Suppressor macrophage (primary cell): ENCODE results near the gene FFAR1.

Experiments
- DNase-seq, 4 experiments: peaks; one replicate each; pipeline ENCODE4 v3.0.0-alpha.2; 2020 to 2022
- total RNA-seq, 17 experiments: gene quantifications; one replicate each; lab custom pipeline; 2026; ENCODE audit warnings: mixed read lengths in 6 of 17, inconsistent platforms in 3 of 17; lab: John Stamatoyannopoulos, UW

Gene FFAR1, protein sequence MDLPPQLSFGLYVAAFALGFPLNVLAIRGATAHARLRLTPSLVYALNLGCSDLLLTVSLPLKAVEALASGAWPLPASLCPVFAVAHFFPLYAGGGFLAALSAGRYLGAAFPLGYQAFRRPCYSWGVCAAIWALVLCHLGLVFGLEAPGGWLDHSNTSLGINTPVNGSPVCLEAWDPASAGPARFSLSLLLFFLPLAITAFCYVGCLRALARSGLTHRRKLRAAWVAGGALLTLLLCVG (N-terminal part only)
- 0.05 to 1.9 (median 0.18) reads per million in 17 experiments for total RNA-seq

DNA sequence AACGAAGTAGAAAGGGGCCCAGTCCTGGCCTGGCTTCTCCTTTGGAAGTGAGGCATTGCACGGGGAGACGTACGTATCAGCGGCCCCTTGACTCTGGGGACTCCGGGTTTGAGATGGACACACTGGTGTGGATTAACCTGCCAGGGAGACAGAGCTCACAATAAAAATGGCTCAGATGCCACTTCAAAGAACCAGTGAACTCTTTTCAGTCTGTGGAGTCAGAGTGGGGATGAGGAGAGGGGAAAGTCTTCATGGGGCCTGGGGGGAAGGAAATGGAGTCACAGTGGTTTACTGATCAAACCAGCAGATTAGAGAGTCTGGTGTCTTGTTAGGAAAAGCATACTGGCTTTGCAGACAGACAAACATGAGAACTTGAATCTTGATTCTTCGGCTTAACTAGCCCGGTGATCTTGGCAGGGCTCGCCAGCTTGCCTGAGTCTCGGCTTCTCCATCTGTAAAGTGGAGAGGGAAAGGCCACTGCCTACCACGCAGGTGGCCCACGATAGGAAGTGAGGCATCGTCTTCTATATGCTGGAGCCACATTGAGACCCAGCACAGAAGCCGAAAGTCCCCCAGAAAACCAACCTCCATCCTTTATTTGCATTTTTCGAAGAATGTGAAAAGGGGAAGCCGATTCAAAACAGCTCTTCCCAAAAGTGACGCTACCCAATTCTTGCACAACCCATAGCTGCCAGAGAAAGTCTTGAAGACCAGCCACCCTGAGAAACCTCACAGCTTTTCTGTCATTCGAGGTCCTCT is at the start of gene FFAR1:
Gene FFAR1, plus strand, starts transcription at position 732 of the 759 bp plus-strand sequence. CDS start 3,650 bp downstream, outside the sequence.
- peak; percentile 86 to 93 (median 89) for DNase-seq

DNA sequence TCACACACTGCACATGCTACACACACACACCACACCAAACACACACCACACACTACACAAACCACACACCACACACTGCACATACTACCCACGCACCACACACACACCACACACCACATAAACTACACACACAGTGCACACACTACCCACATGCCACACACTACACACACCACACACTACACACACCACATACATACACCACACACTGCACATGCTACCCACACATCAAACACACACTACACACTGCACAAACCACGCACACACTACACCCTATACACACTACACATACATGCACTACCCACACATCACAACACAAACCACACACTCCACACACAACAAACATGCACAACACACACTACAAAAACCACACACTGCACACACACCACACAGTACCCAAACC is 49.8 kb upstream of the FFAR1 start:
- no peak for DNase-seq

DNA sequence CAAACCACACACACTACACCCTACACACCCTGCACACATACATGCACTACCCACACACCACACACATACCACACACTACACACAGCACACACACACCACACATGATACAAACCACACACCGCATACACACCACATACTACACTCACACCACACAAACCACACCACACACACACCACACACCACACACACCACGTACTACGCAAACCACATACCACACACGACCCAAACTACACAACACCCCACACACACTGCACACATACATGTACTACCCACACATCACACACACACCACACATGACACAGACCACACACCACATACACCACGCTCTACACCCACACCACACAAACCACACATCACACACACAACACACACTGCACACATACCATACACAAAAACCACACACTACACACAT is 49.1 kb upstream of the FFAR1 start:
- DNase-seq: no peak

DNA sequence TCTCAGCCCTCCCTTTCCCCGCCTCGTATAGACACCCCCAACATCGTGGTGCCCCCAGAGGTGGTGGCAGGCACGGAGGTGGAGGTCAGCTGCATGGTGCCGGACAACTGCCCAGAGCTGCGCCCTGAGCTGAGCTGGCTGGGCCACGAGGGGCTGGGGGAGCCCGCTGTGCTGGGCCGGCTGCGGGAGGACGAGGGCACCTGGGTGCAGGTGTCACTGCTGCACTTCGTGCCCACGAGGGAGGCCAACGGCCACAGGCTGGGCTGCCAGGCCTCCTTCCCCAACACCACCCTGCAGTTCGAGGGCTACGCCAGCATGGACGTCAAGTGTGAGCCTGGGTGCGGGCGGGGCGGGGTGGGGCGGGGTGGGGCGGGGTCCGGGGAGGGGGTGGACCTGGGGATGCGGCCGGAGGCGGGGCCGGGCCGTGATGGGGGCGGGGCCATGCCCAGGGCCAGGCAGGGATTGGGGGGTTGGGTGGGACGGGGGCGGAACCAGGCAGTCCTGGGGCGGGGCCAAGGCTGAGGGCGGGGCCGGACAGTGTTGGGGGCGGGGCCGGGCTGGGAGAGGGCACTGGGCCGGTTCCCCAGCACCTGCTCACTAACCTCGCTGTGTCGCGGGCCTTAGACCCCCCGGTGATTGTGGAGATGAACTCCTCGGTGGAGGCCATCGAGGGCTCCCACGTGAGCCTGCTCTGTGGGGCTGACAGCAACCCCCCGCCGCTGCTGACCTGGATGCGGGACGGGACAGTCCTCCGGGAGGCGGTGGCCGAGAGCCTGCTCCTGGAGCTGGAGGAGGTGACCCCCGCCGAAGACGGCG is 48.0 kb upstream of the FFAR1 start:
- DNase-seq: no peak

DNA sequence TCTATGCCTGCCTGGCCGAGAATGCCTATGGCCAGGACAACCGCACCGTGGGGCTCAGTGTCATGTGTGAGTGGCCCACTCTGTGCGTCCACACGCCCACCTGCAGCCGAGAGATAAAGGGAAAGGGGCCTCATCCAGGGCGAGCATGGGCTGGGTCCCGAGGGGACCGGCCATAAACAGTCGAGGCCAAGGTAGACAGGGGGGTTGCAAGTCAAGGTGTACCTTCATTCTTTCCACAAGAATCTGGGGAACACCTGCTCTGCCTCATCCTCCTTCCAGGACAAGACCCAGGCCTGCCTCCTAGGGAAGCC is 47.4 kb upstream of the FFAR1 start:
- DNase-seq: no peak

DNA sequence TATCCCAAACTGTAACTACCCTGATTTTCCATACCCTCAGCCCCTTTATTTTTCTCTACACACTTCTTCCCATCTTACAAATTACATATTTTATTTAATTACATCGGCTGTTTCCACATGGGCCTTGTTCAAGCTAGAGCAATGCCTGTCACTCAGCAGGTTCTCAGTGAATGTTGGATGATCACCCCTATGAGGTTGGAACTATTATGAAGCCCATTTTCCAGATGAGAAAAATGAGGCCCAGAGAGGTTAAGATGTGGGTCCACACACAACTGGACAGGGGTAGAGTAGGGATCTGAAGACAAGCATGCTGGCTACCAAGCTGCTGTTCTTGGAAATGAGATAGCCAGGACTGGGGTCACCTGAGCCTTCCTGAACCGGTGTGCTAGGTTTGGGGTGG is 45.7 kb upstream of the FFAR1 start:
- DNase-seq: no peak

DNA sequence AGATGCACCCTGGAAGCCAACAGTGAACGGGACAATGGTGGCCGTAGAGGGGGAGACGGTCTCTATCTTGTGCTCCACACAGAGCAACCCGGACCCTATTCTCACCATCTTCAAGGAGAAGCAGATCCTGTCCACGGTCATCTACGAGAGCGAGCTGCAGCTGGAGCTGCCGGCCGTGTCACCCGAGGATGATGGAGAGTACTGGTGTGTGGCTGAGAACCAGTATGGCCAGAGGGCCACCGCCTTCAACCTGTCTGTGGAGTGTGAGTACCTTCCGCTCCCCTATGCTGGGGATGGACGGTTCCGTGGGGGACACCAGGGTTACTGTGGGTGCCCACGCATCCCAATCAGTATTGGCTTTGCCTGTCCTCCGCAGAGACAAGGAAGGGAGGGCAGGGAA is 45.3 kb upstream of the FFAR1 start:
- DNase-seq: no peak

DNA sequence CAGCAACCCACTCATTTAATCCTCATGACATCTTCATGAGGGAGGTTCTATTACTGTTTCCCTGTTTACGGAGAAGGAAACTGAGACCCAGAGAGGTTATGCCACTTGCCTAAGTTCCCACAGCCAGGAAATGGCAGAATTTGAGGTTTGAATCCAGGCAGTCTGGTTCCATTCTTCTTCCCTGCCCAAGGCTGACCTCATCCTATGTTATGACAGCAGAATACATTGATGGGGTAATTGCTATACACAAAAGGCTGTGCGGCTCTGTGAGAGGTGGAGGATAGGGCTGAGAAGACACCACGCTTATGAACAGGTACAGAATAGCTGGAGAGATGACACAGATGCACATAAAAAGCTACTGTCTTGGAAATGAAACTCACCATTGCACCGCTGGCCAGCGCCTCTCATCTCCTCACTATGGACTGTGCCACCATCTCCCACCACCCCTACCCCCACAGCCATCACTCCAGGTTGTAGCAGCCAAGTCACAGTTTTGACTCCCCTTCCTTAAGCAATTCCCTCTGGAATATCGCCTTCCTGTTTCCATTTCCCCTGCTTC is 44.3 kb upstream of the FFAR1 start:
- peak in 3 of 4 experiments; percentile 40 to 45 (median 45) for DNase-seq

DNA sequence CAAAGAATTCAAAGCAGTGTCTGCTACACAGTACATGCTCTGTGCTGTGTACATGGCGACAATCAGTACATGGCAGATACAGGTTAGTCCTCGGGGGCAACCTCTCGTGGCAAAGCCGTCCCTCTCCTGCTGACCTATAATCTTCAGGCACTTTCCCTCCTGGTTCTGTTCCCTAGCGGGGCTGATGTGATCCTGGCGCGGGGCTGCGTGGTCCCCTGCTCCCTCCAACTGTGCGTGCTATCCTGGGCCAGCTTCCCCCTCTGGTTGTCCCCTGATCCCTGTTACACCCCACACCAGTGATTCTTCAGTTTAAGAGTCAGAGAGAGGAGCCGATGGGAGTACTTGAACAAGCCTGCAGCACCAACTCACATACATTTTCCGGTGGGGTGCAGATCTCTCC is 43.7 kb upstream of the FFAR1 start:
- no peak for DNase-seq

DNA sequence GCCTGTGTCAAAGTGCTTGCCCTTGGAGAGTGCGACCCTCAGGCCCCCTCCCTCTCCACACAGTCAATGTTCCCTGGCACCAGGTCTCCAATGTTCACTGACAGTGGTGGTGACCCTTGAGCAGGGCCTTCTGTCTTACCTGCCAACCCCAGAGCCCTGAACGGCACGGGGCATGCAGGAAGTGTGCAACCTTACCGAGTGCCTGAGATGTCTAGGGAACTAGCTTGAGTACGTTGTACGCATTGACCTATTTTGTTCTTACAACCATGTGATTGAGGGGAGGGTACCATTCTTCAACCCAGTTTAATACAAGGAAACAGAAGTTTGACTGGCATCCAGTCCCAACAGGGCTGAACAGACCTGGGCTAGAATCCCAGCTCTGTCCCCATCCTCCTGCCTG is 42.5 kb upstream of the FFAR1 start:
- peak in 1 of 4 experiments; percentile 29 for DNase-seq

DNA sequence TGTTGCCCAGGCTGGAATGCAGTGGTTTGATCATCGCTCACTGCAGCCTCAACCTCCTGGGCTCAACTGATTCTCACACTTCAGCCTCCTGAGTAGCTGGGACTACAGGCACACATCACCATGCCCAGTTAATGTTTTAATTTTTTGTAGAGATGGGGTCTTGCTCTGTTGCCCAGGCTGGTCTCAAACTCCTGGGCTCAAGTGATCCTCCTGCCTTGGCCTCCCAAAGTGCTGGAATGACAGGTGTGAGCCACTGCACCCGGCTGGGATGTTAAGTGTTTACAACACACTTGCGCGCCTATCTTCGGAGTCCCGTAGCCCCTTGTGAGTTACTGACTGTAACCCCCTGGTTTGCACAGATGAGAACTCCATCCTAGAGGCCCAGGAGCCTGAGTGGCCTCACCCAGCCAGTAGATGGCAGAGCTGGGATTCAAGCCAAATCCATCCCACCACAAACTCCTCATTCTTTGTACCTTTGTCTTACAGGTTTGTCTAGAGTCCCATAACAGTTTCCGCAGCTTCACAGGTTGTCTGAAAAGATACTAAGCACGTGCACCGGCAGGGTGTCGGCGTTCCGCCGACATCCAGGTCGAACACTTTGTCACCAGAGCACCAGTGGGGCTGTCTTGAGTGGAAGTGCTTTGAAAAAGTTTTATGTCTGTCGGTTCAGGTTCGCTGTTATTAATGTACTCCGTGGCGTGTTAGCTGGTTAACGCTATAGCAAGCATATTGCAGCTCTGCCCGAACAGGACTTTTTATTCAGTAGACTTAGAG is 41.0 kb upstream of the FFAR1 start:
- DNase-seq: no peak

DNA sequence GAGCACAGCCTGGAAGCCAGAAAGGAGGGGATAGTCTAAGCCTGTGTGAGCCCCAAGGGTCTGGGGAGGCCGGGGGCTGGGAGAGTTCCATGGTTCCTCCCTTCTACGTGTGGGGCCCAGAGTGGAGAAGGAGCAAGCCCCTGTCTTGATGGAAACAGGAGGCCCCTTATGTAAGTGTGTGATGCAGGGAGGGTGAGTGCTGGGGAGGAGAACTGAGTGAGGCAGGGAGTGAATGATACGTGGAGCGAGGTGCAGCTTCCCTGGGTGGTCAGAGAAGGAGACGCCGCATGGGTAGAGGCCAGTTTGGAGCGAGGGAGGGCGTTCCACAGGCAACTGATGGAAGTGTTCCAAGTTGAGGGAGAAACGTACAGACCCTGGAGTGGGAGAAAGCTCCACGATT is 39.8 kb upstream of the FFAR1 start:
- no peak for DNase-seq

DNA sequence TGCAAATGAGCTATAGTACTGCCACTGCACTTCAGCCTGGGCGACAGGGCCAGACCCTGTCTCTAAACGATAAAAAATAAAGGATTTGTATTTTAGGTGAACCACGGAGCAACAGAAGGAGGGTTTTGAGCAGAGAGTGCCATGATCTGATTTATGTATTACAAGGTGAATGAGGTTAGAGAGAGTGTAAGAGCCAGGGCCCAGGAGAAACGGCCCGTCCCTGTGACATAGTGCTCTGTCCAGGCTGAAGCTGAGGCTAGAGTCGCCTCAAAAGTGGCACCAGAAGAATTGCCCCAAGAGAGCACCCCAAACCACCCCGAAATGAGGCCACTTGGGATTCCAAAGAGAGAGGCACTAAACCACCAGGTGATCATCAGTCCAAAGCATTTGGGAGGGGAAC is 38.8 kb upstream of the FFAR1 start:
- DNase-seq: no peak

DNA sequence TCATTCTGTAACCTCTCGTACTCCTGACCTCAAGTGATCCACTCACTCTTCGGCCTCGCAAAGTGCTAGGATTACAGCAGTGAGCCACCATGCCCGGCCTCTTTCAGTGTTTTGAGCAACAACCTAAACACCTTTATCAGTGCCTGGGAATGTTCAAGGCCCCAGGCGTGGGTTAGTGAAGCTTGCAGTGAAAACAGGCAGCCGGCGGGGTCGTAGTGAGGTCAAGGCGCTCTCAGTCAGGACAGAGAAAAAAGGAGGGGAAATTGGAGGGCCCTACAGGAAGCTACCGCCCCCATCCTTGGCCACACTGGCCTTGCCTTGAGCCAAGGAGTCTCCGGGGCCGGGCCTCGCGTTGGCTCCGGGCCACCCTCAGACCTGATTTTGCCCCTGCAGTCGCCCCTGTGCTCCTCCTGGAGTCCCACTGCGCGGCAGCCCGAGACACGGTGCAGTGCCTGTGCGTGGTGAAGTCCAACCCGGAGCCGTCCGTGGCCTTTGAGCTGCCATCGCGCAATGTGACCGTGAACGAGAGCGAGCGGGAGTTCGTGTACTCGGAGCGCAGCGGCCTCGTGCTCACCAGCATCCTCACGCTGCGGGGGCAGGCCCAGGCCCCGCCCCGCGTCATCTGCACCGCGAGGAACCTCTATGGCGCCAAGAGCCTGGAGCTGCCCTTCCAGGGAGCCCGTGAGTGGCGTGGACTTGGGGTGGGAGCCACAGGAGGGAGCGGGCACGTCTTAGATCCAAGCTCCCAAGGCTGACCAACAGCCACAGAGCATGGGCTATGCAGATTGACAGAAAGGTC is 38.0 kb upstream of the FFAR1 start:
- DNase-seq: no peak

DNA sequence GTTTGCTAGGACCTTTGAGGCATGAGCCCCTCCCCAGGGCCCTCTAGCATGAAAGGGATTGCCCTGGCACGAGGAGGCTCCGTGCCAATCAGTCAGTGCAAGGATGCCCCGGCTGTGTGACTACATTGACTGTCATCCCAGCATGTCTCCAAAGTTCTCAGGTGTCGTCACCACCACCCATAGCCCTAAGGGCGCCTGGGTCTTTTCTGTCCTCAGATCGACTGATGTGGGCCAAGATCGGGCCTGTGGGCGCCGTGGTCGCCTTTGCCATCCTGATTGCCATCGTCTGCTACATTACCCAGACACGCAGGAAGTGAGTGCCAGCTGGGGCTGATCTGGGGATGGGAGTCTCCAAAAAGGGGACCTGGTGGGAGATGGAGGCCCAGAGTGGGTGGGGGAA is 37.4 kb upstream of the FFAR1 start:
- no peak for DNase-seq

DNA sequence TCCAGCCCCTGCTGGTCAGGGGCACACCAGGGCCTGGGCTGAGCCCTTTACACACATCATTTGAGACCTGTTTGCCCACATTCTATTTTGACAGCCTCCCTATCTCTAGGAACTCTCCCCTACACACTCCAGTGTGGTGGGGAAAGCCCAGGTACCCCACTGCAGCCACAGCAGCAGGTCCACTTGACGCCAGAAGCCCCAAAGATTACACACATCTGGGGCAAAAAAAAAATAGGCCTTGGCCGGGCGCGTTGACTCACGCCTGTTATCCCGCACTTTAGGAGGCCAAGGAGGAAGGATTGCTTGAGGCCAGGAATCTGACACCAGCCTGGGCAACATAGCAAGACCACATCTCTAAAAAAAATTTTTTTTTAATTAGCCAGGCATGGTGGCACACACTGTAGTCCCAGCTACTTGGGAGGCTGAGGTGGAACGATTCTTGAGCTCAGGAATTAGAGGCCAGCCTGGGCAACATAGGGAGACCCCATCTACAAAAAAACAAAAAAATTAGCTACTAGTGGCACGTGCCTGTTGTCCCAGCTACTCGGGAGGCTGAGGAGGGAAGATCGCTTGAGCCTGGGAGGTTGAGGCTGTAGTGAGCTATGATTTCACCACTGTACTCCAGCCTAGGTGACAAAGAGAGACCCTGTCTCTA is 36.8 kb upstream of the FFAR1 start:
- no peak for DNase-seq

DNA sequence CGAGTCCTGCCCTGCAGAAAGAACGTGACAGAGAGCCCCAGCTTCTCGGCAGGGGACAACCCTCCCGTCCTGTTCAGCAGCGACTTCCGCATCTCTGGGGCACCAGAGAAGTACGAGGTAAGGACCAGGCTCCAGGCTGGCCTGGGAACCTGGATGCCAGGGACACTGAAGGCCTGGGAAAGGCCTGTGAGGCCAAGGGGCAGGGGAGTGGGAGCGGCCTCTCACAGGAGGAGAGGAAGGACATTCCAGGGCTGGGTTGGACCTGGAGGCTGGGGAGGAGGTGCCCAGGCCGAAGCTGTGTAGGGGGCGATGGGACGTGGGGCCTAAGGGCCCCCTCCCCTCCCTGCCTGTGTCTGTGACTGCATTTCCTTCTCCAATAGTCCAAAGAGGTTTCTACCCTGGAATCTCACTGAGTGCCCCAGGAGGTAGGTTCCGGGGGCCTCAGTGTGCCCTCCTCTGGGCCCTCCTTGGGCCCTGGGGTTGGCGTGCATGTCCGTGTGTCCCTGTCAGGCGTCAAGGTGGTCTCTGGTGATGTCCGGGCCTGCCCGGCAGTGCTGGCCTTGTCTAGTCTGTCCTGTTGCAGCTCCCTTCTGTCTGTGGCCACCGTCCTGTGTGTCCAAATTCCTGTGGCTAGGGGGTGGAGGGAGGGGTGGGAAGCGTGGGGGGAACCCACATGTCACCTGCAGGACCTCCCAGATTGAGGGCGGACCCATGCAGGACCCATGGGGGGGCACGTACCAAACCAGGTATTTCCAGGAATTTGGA is 35.6 kb upstream of the FFAR1 start:
- DNase-seq: no peak

DNA sequence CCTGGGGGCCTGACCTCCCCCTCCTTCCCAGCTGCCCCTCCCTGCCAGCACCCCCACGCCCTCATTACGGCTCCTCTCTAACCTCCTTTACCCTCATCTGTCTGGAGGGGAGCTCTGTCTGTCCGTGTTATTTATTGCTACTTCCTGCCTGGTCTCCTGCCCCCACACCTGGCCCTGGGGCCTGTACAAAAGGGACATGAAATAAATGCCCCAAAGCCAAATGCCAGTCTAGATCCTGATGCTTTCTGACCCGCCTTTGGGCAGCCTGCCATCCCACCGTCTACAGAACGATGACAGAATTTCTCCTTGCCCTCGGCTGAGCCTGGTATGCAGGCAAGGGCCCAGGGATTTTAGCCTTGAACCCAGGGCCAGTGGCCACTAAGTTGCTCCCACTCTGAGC is 34.1 kb upstream of the FFAR1 start:
- no peak for DNase-seq

DNA sequence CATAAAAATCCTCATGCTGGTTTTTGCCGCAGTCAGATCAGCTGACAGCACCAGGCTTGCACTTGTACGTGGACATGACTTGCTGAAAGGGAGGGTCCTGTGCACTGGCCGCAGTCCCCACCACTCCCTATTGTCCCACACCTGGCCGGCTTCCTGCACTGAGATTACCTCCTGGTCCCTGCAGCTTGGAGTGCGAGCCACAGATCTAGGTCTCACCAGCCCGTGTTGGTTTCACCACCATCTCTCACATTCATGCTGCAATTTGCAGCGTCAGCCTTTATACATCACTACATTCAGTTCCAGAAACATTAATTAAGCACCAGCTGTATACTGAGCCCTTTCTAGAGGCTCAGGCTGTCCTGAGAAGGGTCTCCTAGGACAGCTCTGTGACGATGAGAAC is 33.7 kb upstream of the FFAR1 start:
- no peak for DNase-seq

DNA sequence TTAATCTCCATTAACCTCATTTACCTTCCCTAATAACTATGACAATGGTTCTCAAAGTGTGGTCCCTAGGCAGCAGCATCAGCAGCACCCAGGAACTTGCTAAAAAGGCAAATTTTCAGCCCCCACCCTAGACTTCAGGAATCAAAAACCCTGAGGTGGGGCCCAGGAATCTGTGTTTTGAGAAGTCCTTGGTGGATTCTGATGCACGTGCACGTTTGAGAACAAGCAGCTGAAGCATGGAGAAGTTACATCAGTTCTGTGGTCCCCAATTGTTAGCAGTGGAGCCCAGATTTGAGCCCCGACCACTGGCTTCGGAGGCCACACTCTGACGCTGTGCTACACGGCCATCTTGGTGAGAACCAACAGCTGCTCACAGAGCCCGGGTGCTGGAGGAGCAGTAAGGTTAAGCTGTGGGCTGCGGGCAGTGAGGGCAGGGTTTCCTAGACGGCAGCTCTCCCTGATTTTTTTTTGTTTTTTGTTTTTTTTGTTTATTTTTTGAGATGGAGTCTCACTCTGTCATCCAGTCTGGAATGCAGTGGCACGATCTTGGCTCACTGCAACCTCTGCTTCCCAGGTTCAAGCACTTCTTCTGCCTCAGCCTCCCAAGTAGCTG is 32.7 kb upstream of the FFAR1 start:
- DNase-seq: no peak
